B cell (primary cell): ENCODE data around the gene CLDN6.

Experiments
- EZH2 ChIP-seq: IDR thresholded peaks from 2 replicates; pipeline ENCODE4 v1.6.1; 2012; ENCODE audit warnings: borderline replicate concordance, low read depth, mild to moderate bottlenecking, moderate library complexity, low read length; ENCODE audit not compliant: insufficient read depth, poor library complexity, severe bottlenecking
- TF ChIP-seq, protein P1 (sequence below): fragments of 200-600 bp; IDR thresholded peaks from one replicate; pipeline ENCODE4 v1.8.0; 2022; ENCODE audit warnings: antibody characterized with exemption, mild to moderate bottlenecking

DNA sequence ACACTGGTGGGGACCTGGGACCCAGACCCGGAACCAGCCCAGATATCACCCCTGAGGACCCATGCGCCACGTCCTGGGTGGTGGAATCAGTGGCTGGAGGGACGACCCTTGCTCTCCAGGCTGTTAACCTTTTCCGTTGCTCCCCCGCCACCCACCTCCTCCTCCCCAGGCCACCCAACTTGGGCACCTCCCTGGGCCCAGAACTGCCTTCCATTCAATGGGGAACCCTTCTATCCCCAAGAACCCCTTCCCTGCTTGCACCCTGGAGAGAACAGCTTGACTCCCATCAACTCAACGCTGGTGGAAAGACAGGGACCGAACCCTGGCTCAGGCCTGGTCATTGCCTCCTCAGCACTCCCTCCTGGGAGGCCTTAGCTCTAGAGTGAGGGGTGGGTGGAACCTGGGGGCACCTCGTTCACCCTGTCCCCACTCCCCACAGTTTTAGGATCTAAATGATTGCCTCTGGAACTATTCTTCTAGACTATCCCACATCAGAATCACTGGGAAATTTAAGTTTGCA lies 41.8 kb upstream of the CLDN6 start:
- TF ChIP-seq EZH2, result no peak
- TF ChIP-seq, protein P1, sequence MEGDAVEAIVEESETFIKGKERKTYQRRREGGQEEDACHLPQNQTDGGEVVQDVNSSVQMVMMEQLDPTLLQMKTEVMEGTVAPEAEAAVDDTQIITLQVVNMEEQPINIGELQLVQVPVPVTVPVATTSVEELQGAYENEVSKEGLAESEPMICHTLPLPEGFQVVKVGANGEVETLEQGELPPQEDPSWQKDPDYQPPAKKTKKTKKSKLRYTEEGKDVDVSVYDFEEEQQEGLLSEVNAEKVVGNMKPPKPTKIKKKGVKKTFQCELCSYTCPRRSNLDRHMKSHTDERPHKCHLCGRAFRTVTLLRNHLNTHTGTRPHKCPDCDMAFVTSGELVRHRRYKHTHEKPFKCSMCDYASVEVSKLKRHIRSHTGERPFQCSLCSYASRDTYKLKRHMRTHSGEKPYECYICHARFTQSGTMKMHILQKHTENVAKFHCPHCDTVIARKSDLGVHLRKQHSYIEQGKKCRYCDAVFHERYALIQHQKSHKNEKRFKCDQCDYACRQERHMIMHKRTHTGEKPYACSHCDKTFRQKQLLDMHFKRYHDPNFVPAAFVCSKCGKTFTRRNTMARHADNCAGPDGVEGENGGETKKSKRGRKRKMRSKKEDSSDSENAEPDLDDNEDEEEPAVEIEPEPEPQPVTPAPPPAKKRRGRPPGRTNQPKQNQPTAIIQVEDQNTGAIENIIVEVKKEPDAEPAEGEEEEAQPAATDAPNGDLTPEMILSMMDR, result no peak
